Transverse colon (tissue), 4 donors: ENCODE measurements around the gene GPR152.
"Not testable (repeated sequence)": the region's sequence is repeated elsewhere in the genome, so short reads cannot be mapped to it uniquely, and the experiment has no call there.

Experiments used
- CTCF ChIP-seq, 5 experiments: fragments of 200-600 bp in 3 of 5; fragments of 450-650 bp in 2 of 5; sonication (generic) in 3 of 5; IDR thresholded peaks; 1 replicate in 2 of 5; 2 replicates in 3 of 5; pipeline ENCODE4 v1.5.1; 2016 to 2017; ENCODE audit warnings: antibody characterized with exemption in 5 of 5, inconsistent platforms in 3 of 5, mild to moderate bottlenecking in 2 of 5, moderate library complexity in 1 of 5
- EP300 ChIP-seq: sonication (generic); formaldehyde crosslinking; IDR thresholded peaks from one replicate; pipeline ENCODE4 v1.6.1; 2017; ENCODE audit warnings: antibody characterized with exemption, low read depth
- POLR2A ChIP-seq: fragments of 450-650 bp; IDR thresholded peaks from one replicate; pipeline ENCODE4 v1.6.1; 2016; ENCODE audit warnings: antibody characterized with exemption, mild to moderate bottlenecking, moderate library complexity
- POLR2AphosphoS5 ChIP-seq, 3 donors: sonication (generic); formaldehyde crosslinking; IDR thresholded peaks; one replicate each; pipeline ENCODE4 v1.6.1; 2016; ENCODE audit warnings: antibody characterized with exemption in 3 of 3

GRCh38 chr11:67402192-67402839 lies 50.2 kb downstream of the GPR152 start:
- not testable (repeated sequence) for TF ChIP-seq CTCF (IDR thresholded peaks at IDR 0.05); POLR2A; POLR2AphosphoS5 (IDR thresholded peaks at IDR 0.05); EP300
